NCI-H2196 (cell line): ENCODE results near the gene VARS1.
"Not testable (repeated sequence)": the region's sequence is repeated elsewhere in the genome, so short reads cannot be mapped to it uniquely, and the experiment has no call there.

Experiments
- DNase-seq: peaks from one replicate; lab custom pipeline; 2025; ENCODE audit not compliant: unreplicated experiment; lab: John Stamatoyannopoulos, UW

Gene VARS1

GRCh38 chr6:31795616-31796298, at the start of gene VARS1:
VARS1 (minus strand) TSS chr6:31795752; CDS start chr6:31795217, 535 bp downstream.
- peak; percentile 94 for DNase-seq

GRCh38 chr6:31844507-31844906, 49.0 kb upstream of the VARS1 start:
- DNase-seq, result no peak

GRCh38 chr6:31842053-31842452, 46.5 kb upstream of the VARS1 start:
- DNase-seq, result no peak

DNA sequence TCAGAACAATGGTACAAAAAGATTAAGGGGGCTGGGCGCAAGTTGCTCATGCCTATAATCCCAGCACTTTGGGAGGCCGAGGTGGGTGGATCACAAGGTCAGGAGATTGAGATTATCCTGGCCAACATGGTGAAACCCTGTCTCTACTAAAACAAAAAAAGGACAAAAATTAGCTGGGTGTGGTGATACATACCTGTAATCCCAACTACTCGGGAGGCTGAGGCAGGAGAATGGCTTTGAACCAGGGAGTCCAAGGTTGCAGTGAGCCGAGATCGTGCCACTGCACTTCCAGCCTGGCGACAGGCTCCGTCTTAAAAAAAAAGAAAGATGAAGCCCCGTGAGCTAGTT, 44.2 kb upstream of the VARS1 start:
- DNase-seq, result not testable (repeated sequence)

GRCh38 chr6:31838968-31839367, 43.4 kb upstream of the VARS1 start:
- no peak for DNase-seq

GRCh38 chr6:31838114-31838553, 42.6 kb upstream of the VARS1 start:
- not testable (repeated sequence) for DNase-seq

DNA sequence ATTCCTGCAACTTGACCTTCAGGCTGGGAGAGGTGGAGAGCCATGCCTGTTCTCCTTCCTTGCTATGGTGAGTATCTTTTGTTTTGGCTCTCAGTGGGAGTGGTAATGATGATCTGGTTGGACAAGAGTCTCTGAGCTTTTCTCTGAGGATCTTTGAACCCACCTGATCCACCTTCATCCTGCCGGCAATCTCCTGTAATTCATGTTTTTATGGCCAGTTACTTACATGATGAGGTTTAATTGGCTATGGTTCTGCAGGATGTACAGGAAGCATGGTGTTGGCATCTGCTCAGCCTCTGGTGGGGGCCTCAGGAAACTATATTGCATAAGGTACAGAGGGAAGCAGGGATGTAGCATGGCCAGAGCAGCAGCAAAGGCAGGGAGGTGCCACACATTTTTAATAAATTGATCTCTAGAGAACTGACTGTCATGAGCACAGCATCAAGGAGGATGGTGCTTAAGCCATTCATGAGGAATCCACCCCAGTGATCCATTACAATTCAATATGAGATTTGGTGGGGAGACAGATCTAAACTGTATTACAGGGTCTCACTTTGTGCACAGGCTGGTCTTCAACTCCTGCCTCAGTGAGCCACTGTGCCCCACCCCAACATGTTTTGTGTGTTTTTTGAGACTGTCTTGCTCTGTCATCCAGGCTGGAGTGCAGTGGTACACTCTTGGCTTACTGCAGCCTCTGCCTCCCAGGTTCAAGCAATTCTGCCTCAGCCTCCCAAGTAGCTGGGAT, 42.0 kb upstream of the VARS1 start:
- DNase-seq, result no peak

DNA sequence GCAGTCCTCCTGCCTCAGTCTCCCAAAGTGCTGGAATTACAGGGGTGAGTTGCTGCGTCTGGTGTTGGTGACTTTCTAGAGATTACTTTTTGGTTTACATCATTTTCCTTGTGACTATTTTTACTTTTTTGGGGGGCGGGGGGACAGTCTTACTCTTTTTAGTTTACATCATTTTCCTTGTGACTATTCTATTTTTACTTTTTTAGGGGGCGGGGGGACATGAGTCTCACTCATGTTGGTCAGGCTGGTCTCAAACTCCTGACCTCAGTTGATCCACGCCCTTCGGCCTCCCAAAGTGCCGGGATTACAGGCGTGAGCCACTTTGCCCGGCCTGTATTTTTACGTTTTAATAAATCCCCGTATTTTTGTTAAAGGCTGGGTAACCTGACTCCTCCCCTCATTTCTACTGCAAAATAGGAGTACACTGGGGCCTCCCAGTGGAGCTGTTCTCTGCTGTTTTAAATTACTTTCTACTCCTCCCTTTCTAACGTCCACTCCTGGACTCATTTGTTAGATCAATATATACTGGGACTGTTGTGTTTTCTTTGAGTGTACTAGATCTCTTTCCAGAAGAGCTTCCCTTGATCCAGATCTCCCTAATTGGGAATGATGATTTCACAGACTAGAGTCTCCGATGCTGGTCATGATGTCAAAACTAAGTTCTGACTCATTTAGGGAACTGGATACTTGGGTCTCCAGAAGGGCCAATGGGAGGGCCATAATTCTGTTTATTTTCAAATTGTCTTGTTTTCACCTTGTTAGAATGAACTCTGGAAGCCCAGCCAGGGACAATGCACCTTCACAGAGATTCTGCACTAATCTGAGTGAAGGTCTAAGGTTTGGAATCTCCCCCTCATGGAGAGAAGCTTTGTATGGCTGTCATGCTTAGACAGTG, 41.2 kb upstream of the VARS1 start:
- no peak for DNase-seq

DNA sequence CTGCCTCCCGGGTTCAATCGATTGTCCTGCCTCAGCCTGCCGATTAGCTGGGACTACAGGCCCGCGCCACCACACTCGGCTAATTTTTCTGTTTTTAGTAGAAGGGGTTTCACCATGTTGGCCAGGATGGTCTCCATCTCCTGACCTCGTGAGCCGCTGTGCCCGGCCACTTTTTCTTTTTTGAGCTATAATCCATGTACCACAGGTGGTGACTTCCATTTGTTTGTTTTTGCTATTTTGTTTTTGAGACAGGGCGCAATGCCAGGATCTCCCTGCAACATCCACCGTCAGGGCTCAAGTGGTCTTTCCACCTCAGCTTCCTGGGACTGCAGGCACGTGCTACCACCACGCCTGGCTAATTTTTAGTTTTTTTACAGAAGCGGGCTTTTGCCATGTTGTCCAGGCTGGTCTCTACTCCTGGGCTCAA, 40.5 kb upstream of the VARS1 start:
- no peak for DNase-seq

DNA sequence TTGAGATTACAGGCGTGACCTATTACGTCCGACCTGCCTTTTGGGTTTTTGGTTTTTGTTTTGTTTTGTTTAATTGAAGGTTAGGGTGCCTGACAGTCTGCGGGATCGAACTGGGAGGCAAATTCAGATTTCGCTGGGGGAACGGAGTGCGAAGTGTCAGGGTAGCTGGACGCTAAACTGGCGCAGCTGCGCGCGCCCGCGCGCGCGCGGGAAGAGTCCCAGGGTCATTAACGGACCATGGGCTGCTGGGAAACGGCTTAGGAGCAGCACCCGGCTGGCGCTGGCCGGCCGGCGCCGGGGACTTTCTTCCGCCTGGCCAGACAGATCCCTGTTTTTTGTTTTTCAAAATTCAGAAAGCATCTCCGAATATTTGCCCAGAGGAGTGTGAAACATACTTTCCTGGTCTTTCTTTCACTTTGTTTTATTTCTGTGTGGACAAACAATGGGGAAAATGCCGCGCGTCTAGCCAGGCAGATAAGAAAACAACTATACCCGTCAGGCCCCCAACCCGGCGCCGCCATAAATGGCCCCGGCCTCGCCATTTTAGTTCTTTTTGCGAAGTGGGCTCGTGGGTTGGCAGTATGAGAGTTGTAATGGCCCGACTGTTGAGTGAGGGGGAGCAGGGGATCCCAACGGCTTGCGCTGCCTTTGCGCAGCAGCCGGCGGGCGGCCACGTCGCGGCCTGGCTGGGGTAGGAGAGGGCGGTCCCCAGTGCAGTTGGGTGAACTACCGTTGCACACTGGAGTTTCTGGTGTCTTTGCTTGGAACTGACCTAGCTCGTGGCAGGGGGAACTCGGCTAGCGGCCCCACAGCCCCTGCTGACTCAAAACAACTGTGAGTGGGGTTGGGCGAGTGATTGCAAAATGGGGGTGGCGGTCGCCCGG, 39.1 kb upstream of the VARS1 start:
- peak; percentile 94 for DNase-seq

GRCh38 chr6:31831350-31832215, 36.0 kb upstream of the VARS1 start:
- no peak for DNase-seq

DNA sequence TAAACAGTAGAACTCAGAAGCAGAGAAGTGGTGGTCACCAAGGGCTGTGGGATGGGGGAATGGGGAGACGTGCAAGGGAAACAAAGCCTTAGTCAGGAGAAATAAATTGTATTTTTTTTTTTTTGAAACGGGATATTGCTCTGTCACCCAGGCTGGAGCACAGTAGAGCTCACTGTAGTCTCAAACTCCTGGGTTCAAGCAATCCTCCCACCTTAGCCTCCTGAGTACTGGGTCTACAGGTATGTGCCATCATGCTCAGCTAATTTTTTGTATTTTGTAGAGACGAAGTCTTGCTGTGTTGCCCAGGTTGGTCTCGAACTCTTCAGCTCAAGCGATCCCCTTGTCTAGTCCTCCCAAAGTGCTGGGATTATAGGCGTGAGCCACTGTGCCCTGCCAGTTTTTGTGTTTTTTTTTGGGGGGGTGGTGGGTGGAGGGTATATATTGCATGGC, 35.4 kb upstream of the VARS1 start:
- no peak for DNase-seq

DNA sequence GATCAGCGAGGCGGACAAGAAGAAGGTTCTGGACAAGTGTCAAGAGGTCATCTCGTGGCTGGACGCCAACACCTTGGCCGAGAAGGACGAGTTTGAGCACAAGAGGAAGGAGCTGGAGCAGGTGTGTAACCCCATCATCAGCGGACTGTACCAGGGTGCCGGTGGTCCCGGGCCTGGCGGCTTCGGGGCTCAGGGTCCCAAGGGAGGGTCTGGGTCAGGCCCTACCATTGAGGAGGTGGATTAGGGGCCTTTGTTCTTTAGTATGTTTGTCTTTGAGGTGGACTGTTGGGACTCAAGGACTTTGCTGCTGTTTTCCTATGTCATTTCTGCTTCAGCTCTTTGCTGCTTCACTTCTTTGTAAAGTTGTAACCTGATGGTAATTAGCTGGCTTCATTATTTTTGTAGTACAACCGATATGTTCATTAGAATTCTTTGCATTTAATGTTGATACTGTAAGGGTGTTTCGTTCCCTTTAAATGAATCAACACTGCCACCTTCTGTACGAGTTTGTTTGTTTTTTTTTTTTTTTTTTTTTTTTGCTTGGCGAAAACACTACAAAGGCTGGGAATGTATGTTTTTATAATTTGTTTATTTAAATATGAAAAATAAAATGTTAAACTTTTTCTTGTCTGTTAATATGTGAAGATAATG, 34.2 kb upstream of the VARS1 start:
- peak; percentile 44 for DNase-seq

GRCh38 chr6:31827286-31828079, 31.9 kb upstream of the VARS1 start, which contains the start of gene HSPA1B:
HSPA1B (plus strand) TSS chr6:31827738; CDS start chr6:31827951, 213 bp downstream.
- DNase-seq, result peak; percentile 98

DNA sequence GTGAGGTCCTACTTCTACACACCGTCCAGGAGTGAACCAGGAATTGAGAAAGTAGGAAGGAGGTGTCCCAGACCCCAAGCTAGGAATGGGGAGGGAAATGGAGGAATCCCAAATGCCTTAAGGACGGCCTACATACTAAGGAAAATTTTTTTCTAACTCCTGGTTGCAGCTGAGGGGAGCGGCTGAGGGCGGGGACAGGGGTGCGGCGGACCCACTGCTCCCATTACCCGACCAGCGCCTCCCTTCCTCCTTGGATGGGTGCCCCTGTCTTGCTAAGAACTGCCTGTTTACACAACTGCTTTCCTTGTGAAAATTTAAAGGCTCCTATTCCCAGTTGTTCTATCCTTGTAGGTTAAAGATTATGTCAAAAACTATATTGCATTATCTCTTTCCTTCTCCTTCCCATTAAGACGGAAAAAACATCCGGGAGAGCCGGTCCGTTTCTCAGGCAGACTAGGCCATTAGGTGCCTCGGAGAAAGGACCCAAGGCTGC, 31.3 kb upstream of the VARS1 start:
- peak; percentile 56 for DNase-seq

GRCh38 chr6:31825553-31825952, 30.0 kb upstream of the VARS1 start:
- no peak for DNase-seq

- DNase-seq, result not testable (repeated sequence)
Measured at GRCh38 chr6:31823592-31824196, 28.1 kb upstream of the VARS1 start.
